SK-N-SH (cell line): ENCODE measurements around the gene PAXIP1. TPM values are rescaled to one million over a fixed set of nuclear protein-coding genes. Genes with fewer than 3 reads are reported as not detected.

Experiments
- CTCF ChIA-PET: fragments of 300-600, 350-600 bp; formaldehyde crosslinking; extraction: SDS; loops from one replicate; lab custom pipeline; 2021; lab: Yijun Ruan, JAX
- POLR2A ChIA-PET: fragments of 350-600 bp; sonication (Branson Sonifier 250); formaldehyde crosslinking; extraction: SDS; loops from one replicate; lab custom pipeline; 2020; ENCODE audit warnings: antibody characterized with exemption, inconsistent platforms; lab: Yijun Ruan, JAX
- DNase-seq: peaks from one replicate; pipeline ENCODE4 v3.0.0; 2012
- H2AFZ ChIP-seq: fragments of 200-600 bp; sonication (generic); 2 replicates; pipeline ENCODE4 v1.8.1; 2016; ENCODE audit warnings: antibody characterized with exemption, mild to moderate bottlenecking, low read depth
- H3F3A ChIP-seq: fragments of 200-600 bp; sonication (generic); replicated peaks from 2 replicates; pipeline ENCODE3; 2016; ENCODE audit warnings: antibody characterized with exemption, mild to moderate bottlenecking; ENCODE audit not compliant: insufficient read depth
- H3K27ac ChIP-seq, 2 experiments: fragments of 200-500 bp in 1 of 2; fragments of 200-600 bp in 1 of 2; sonication (Bioruptor generic) in 1 of 2; sonication (generic), shearing (Covaris generic) in 1 of 2; 2 replicates each; pipeline versions ENCODE4 v1.5.1 to v1.6.1; 2014 to 2016; ENCODE audit warnings: low read depth in 2 of 2, inconsistent platforms in 1 of 2, low read length in 1 of 2, mild to moderate bottlenecking in 1 of 2, mixed read lengths in 1 of 2
- H3K27me3 ChIP-seq: fragments of 200-600 bp; sonication (generic), shearing (Covaris generic); 2 replicates; pipeline ENCODE4 v1.6.1; 2016; ENCODE audit warnings: mixed run types; ENCODE audit not compliant: insufficient read depth
- H3K36me3 ChIP-seq, 2 experiments: fragments of 200-500 bp in 1 of 2; fragments of 200-600 bp in 1 of 2; sonication (Bioruptor generic) in 1 of 2; sonication (generic) in 1 of 2; replicated peaks in 1 of 2; 2 replicates each; pipeline versions ENCODE3 to v1.5.1; 2014 to 2016; ENCODE audit warnings: low read length in 1 of 2, mild to moderate bottlenecking in 1 of 2; ENCODE audit not compliant: insufficient read depth in 2 of 2, control insufficient read depth in 1 of 2
- H3K4me1 ChIP-seq, 2 experiments: fragments of 200-500 bp in 1 of 2; fragments of 200-600 bp in 1 of 2; sonication (Bioruptor generic) in 1 of 2; sonication (generic), shearing (Covaris generic) in 1 of 2; 2 replicates each; pipeline versions ENCODE4 v1.5.1 to v1.6.1; 2014 to 2016; ENCODE audit warnings: low read depth in 1 of 2, low read length in 1 of 2, mixed run types in 1 of 2; ENCODE audit not compliant: insufficient read depth in 2 of 2, control insufficient read depth in 1 of 2
- H3K4me2 ChIP-seq: fragments of 200-600 bp; sonication (generic), shearing (Covaris generic); 2 replicates; pipeline ENCODE4 v1.6.1; 2017; ENCODE audit warnings: mixed run types
- H3K4me3 ChIP-seq, 2 experiments: fragments of 200-500 bp in 1 of 2; fragments of 200-600 bp in 1 of 2; sonication (Bioruptor generic) in 1 of 2; sonication (generic), shearing (Covaris generic) in 1 of 2; 2 replicates each; pipeline versions ENCODE4 v1.5.1 to v1.8.1; 2014 to 2016; ENCODE audit warnings: low read depth in 2 of 2, inconsistent platforms in 1 of 2, low read length in 1 of 2, mild to moderate bottlenecking in 1 of 2, mixed read lengths in 1 of 2, moderate library complexity in 1 of 2
- H3K79me2 ChIP-seq: fragments of 200-600 bp; sonication (generic); 2 replicates; pipeline ENCODE4 v1.8.1; 2017; ENCODE audit warnings: mild to moderate bottlenecking; ENCODE audit not compliant: insufficient read depth
- H3K9ac ChIP-seq: fragments of 200-600 bp; sonication (generic); 2 replicates; pipeline ENCODE4 v1.6.1; 2017; ENCODE audit warnings: mixed run types
- H3K9me2 ChIP-seq: fragments of 200-600 bp; sonication (generic); 2 replicates; pipeline ENCODE4 v1.6.1; 2017; ENCODE audit warnings: mixed run types
- H3K9me3 ChIP-seq: fragments of 200-600 bp; sonication (generic); 2 replicates; pipeline ENCODE4 v1.6.1; 2017; ENCODE audit warnings: mixed run types, mild to moderate bottlenecking, moderate library complexity
- H4K20me1 ChIP-seq: fragments of 200-600 bp; sonication (generic); 2 replicates; pipeline ENCODE4 v1.6.1; 2017; ENCODE audit warnings: mild to moderate bottlenecking, mixed run types; ENCODE audit not compliant: insufficient read depth
- CHD2 ChIP-seq: fragments of 150-350 bp; IDR thresholded peaks from 2 replicates; pipeline ENCODE4 v1.6.1; 2018; ENCODE audit warnings: low read length; ENCODE audit not compliant: partially characterized antibody
- ELF1 ChIP-seq: IDR thresholded peaks from 2 replicates; pipeline ENCODE4 v1.4.0; 2012
- EP300 ChIP-seq, 2 experiments: IDR thresholded peaks; 2 replicates each; pipeline versions ENCODE4 v1.4.0 to v1.6.1; 2012; ENCODE audit warnings: borderline replicate concordance in 1 of 2, low read depth in 1 of 2, low read length in 1 of 2
- FOXM1 ChIP-seq: IDR thresholded peaks from 2 replicates; pipeline ENCODE4 v1.4.0; 2012; ENCODE audit warnings: low read depth, mild to moderate bottlenecking
- GATA2 ChIP-seq: sonication (generic); formaldehyde crosslinking; IDR thresholded peaks from 2 replicates; pipeline ENCODE4 v1.5.0; 2020; ENCODE audit warnings: mild to moderate bottlenecking, missing genetic modification reagents
- JUND ChIP-seq: IDR thresholded peaks from 2 replicates; pipeline ENCODE4 v1.4.0; 2012
- MEF2A ChIP-seq: IDR thresholded peaks from 2 replicates; pipeline ENCODE4 v1.4.0; 2012; ENCODE audit warnings: low read depth, borderline replicate concordance
- NFIC ChIP-seq: IDR thresholded peaks from 2 replicates; pipeline ENCODE4 v1.4.0; 2012; ENCODE audit warnings: borderline replicate concordance
- RAD21 ChIP-seq: IDR thresholded peaks from 2 replicates; pipeline ENCODE4 v1.6.1; 2012; ENCODE audit warnings: mild to moderate bottlenecking, low read length
- RCOR1 ChIP-seq: fragments of 150-350 bp; IDR thresholded peaks from 2 replicates; pipeline ENCODE4 v1.6.1; 2017; ENCODE audit warnings: antibody characterized with exemption, low read length
- RFX5 ChIP-seq: IDR thresholded peaks from 2 replicates; pipeline ENCODE4 v1.6.1; 2012; ENCODE audit warnings: mild to moderate bottlenecking, improper control_type of control experiment, low read length
- RXRA ChIP-seq: IDR thresholded peaks from 2 replicates; pipeline ENCODE4 v1.4.0; 2012; ENCODE audit warnings: low read depth, mild to moderate bottlenecking, borderline replicate concordance
- TCF12 ChIP-seq: IDR thresholded peaks from 2 replicates; pipeline ENCODE4 v1.4.0; 2012
- YY1 ChIP-seq: IDR thresholded peaks from 2 replicates; pipeline ENCODE4 v1.4.0; 2012; ENCODE audit warnings: low read depth, mild to moderate bottlenecking
- WGBS: methylation state at CpG from one replicate; pipeline ENCODE4 v1.1.6; 2017; ENCODE audit warnings: low lambda C conversion rate; 5-methylcytosine and 5-hydroxymethylcytosine counted together
- polyA plus RNA-seq, 3 experiments: library from polyadenylated mRNA; depleted of rRNA; stranded (reverse); fragments of >200 nt; gene quantifications; 2 replicates each; pipeline ENCODE4 v1.2.3, GENCODE V29; 2012
- TF ChIP-seq, protein P1 (sequence below): IDR thresholded peaks from 2 replicates; pipeline ENCODE4 v1.4.0; 2012; ENCODE audit warnings: low read depth, borderline replicate concordance
- TF ChIP-seq, protein P2 (sequence below): IDR thresholded peaks from 2 replicates; pipeline ENCODE4 v1.4.0; 2012; ENCODE audit warnings: low read depth
- TF ChIP-seq, protein P3 (sequence below): fragments of 200-600 bp; sonication (generic); IDR thresholded peaks from 2 replicates; pipeline ENCODE4 v1.6.1; 2017; ENCODE audit warnings: antibody characterized with exemption, mild to moderate bottlenecking, moderate library complexity

The PAXIP1 gene
- polyA plus RNA-seq, 1 of the 3 experiments (the other 2 are of a cell fraction), result 9.2 TPM

DNA sequence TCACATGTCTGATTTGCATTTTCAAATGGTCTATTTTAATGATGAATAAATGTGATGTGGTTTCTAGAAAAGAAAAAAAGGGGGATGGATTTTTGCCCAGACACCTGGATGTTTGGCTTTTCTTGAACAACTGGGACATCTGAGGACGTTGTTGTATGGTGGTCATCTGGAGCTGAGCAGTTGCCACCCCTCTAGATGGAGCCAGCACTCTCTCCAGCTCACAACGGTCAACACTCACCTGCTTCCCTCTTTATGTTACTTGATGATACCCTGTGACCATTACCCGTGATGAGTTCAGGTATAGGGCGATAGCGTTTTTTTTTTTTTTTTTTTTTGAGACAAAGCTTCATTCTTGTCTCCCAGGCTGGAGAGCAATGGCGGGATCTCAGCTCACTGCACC, 30.1 kb upstream of the PAXIP1 start:
- Histone ChIP-seq H3K9me2 (no peaks in the 10 kb centered on the region), H2AFZ (no peak overlapping the region), H3K4me1 (no peaks in the 10 kb centered on the region), H3F3A (no peaks in the 10 kb centered on the region), H3K79me2 (no peaks in the 10 kb centered on the region), H3K9me3 (no peaks in the 10 kb centered on the region; the same call in 1 of the 2 replicates), H3K4me3 (no peak overlapping the region), H3K27ac (no peak overlapping the region), H3K27me3 (no peaks in the 10 kb centered on the region), H3K9ac (no peak overlapping the region), H3K36me3 (no peaks in the 10 kb centered on the region), H4K20me1 (no peaks in the 10 kb centered on the region), H3K4me2 (no peak overlapping the region)
- ChIA-PET POLR2A (no interaction called here), CTCF (interaction anchor here (1.0 to 1.4 kb wide), 2 partner anchors 10 to 324 kb away, joined by 3 to 5 read pairs; no protein-coding TSS in a partner anchor)
- 15% methylated on average over 6 of the region's 6 CpGs for WGBS
- no peak for DNase-seq
- no peak for TF ChIP-seq EP300 (IDR thresholded peaks at IDR 0.05; ENCODE audit: borderline replicate concordance in 1 of 2, low read depth in 1 of 2, low read length in 1 of 2)
- TF ChIP-seq NFIC, result no peak
- TF ChIP-seq ELF1, result no peak
- TF ChIP-seq CHD2, result no peak
- TF ChIP-seq, protein P1, sequence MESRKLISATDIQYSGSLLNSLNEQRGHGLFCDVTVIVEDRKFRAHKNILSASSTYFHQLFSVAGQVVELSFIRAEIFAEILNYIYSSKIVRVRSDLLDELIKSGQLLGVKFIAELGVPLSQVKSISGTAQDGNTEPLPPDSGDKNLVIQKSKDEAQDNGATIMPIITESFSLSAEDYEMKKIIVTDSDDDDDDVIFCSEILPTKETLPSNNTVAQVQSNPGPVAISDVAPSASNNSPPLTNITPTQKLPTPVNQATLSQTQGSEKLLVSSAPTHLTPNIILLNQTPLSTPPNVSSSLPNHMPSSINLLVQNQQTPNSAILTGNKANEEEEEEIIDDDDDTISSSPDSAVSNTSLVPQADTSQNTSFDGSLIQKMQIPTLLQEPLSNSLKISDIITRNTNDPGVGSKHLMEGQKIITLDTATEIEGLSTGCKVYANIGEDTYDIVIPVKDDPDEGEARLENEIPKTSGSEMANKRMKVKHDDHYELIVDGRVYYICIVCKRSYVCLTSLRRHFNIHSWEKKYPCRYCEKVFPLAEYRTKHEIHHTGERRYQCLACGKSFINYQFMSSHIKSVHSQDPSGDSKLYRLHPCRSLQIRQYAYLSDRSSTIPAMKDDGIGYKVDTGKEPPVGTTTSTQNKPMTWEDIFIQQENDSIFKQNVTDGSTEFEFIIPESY, result no peak
- no peak for TF ChIP-seq RFX5
- TF ChIP-seq RXRA, result no peak
- TF ChIP-seq, protein P2, sequence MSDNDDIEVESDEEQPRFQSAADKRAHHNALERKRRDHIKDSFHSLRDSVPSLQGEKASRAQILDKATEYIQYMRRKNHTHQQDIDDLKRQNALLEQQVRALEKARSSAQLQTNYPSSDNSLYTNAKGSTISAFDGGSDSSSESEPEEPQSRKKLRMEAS, result no peak
- no peak for TF ChIP-seq RCOR1
- TF ChIP-seq, protein P3, sequence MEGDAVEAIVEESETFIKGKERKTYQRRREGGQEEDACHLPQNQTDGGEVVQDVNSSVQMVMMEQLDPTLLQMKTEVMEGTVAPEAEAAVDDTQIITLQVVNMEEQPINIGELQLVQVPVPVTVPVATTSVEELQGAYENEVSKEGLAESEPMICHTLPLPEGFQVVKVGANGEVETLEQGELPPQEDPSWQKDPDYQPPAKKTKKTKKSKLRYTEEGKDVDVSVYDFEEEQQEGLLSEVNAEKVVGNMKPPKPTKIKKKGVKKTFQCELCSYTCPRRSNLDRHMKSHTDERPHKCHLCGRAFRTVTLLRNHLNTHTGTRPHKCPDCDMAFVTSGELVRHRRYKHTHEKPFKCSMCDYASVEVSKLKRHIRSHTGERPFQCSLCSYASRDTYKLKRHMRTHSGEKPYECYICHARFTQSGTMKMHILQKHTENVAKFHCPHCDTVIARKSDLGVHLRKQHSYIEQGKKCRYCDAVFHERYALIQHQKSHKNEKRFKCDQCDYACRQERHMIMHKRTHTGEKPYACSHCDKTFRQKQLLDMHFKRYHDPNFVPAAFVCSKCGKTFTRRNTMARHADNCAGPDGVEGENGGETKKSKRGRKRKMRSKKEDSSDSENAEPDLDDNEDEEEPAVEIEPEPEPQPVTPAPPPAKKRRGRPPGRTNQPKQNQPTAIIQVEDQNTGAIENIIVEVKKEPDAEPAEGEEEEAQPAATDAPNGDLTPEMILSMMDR, result no peak
- TF ChIP-seq JUND, result no peak
- no peak for TF ChIP-seq TCF12
- no peak for TF ChIP-seq FOXM1
- TF ChIP-seq GATA2, result no peak

DNA sequence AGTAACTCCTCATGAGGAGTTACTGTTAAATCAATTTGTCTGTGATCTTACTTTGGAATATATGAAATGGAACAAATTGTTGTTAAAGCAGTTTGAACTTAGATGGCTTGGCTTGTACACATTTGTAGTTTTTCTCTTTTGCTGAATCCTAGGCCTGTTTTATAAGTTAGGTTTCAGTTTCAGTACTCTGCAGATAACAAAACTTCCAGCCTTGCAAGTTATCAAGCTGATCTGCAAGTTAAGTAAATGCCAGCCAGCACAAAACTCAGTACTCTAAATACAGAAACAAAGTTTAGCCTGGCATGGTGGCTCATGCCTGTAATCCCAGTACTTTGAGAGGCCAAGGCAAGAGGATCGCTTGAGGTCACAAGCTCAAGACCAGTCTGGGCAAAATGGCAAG, 25.0 kb upstream of the PAXIP1 start:
- no peaks in the 10 kb centered on the region for H3F3A ChIP-seq
- no peak overlapping the region for H3K4me2 ChIP-seq
- H4K20me1 ChIP-seq, result no peaks in the 10 kb centered on the region
- H3K9me3 ChIP-seq, result no peaks in the 10 kb centered on the region; the same call in 1 of the 2 replicates
- no peak for TF ChIP-seq RFX5
- TF ChIP-seq MEF2A, result no peak
- TF ChIP-seq YY1, result no peak
- TF ChIP-seq RAD21, result no peak
- ChIA-PET POLR2A (no interaction called here), CTCF (interaction anchor here (1.0 kb wide), 1 partner anchor 138 kb away, joined by 3 read pairs; no protein-coding TSS in a partner anchor)
- peaks cover 2% of the 10 kb centered on the region; the same call in 1 of the 2 replicates for H3K27me3 ChIP-seq
- no peak overlapping the region for H2AFZ ChIP-seq
- H3K36me3 ChIP-seq, result no peaks in the 10 kb centered on the region
- no peak for DNase-seq
- H3K27ac ChIP-seq, result no peak overlapping the region
- no peaks in the 10 kb centered on the region for H3K79me2 ChIP-seq
- WGBS, result 0% methylated on average over 1 of the region's 1 CpG
- H3K9me2 ChIP-seq, result 0 out of 2 replicates have a peak, but pooled peaks cover 3% of the 10 kb centered on the region
- no peak overlapping the region for H3K9ac ChIP-seq
- no peak overlapping the region for H3K4me3 ChIP-seq
- H3K4me1 ChIP-seq, result no peaks in the 10 kb centered on the region
